AG08396 (cell line): ENCODE data around the gene LUC7L3.
"Not testable (repeated sequence)": the region's sequence is repeated elsewhere in the genome, so short reads cannot be mapped to it uniquely, and the experiment has no call there.

Experiments used
- DNase-seq: peaks from one replicate; pipeline ENCODE4 v3.0.0; 2012; ENCODE audit warnings: low spot score, mixed read lengths

Gene LUC7L3

DNA sequence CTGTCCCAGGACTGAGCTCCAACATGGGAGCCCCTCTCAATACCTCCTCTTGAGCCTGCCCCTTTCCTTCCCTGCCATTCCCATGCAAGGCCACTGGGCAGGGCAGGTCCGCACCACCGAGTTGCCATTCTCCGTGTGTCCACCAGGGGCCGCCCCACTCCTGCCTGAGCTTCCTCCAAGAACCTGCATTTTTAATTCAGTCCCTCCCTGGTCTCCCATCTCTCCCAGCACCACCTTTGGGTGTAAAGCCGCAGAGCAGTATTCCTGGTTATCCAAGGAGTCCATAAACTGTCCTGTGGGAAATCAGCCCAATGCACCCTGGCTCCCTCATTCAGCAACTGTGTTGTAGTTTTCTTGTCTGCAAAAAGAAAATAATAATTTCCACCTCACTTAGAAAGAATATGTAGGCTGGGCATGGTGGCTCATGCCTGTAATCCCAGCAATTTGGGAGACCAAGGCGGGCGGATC, 63.8 kb downstream of the LUC7L3 start:
- DNase-seq: peak; percentile 93

GRCh38 chr17:50783905-50784304, 64.5 kb downstream of the LUC7L3 start:
- no peak for DNase-seq

- DNase-seq: no peak
Observed at GRCh38 chr17:50785126-50785525, 65.7 kb downstream of the LUC7L3 start.

DNA sequence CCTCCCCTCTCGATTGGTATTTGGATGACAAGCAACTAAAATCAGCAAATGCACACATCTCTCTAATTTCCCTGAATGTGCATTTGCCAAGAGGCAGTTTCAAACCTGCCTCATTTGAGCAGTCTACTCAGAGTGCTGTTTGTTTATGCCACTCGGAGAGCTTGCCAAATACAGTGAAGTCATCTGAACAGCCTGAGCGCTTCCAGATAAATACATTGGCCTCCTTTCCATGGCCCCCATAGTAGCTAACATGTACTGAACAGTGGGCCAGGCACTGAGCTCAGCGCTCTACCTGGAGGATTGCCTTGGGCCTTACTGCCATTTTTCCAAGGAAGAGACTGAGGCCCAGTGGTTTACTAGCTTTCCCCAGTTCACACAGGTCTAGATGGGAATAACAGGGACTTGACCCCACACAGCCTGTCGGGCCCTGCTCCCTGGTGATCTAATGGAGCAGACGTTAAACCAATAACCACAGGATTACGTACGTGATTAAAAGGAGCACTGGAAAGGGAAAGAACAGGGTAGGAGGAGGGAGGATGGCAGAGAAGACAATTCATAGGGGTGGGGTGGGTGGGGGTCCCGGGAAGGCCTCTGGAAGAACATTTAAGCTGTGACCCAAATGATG, 66.7 kb downstream of the LUC7L3 start:
- peak; percentile 82 for DNase-seq

DNA sequence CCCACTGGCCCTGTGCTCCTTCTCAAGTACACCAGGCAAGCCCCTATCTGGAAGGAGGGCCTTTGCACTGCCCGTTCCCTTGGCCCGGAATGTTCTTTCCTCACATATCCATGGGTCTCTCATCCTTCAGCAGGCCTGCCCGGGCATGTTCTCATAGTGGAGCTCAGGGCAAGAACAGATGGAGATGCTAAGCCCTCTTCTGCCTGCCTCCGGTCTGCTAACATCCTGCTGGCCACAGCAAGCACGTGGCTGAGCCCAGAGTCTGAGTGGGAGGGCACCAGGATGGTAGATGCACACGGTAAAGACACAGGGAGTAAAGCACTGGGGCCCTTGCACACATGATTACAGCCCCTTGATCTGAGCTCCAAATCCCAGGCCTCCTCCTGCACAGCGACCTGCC, 67.7 kb downstream of the LUC7L3 start:
- DNase-seq: no peak

DNA sequence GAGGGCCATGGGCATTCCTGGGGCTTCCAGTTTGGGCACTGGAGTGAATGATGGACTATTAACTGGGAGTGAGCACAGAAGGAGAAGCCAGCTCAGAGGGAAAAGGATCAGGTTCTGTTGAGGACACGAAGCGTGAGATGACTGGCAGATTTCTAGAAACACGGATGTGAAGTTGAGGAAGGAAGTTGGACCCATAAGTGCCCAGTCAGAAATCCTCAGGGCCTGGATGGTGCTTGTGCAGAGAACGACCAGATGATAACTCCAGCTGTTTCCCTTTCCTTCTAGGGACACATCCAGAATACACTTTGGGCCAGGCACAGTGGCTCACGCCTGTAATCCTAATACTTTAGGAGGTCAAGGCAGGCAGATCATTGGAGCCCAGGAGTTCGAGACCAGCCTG, 71.2 kb downstream of the LUC7L3 start:
- DNase-seq: no peak

DNA sequence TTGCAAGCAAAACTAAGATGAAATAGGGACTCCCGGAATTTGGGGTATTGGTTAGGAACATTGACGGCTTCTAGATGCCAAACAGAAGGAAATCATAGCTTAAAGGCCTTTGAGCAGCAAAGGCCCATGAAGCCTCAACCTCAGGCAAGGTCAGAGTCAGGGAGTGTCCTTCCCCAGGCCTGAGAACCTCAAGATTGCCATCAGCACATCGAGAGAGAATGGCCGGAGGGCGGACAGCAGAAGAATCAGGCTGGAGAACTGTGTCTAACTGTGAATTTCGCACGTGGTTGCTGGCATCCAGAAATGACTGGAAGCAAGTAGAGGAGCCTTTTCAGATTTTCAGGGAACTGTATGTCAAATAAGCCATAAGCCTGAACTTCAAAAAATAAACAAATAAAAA, 72.7 kb downstream of the LUC7L3 start:
- DNase-seq: no peak

DNA sequence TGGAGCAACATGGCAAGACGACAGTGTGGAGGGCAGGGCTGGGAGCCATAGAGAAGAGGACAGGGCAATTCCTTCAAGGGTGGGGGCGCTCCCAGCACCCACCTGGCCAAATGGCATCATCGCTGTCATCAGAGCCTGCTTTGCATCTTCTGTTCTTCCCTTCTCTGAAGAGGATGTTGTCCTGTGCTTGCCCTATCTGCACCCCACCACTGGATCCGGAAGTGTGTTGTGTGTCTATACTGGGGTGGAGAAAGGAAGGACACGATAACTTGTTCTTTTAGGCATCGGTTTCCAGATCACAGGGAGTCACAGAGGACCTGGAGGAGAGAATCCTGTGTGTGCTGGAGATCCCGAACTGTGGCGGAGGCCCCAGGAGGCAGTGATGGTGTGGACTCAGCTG, 73.6 kb downstream of the LUC7L3 start:
- DNase-seq: no peak

DNA sequence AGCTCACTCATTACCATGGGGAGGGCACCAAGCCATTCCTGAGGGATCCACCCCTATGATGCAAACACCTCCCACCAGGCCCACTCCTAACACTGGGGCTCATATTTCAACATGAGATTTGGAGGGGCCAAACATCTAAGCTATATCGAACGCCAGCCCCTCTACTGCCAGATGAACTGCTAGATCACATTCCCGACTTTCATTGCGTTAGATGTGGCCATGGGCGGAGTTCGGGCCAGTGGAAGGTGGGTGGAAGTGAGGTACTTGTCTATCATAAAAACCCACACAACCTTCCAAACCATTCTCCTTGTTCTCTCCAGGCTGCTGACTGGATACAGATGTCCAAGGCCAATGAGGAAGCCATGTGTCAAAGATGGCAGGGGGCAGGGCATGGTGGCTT, 75.0 kb downstream of the LUC7L3 start:
- no peak for DNase-seq

- no peak for DNase-seq
Observed at GRCh38 chr17:50797135-50797810, 77.9 kb downstream of the LUC7L3 start.

DNA sequence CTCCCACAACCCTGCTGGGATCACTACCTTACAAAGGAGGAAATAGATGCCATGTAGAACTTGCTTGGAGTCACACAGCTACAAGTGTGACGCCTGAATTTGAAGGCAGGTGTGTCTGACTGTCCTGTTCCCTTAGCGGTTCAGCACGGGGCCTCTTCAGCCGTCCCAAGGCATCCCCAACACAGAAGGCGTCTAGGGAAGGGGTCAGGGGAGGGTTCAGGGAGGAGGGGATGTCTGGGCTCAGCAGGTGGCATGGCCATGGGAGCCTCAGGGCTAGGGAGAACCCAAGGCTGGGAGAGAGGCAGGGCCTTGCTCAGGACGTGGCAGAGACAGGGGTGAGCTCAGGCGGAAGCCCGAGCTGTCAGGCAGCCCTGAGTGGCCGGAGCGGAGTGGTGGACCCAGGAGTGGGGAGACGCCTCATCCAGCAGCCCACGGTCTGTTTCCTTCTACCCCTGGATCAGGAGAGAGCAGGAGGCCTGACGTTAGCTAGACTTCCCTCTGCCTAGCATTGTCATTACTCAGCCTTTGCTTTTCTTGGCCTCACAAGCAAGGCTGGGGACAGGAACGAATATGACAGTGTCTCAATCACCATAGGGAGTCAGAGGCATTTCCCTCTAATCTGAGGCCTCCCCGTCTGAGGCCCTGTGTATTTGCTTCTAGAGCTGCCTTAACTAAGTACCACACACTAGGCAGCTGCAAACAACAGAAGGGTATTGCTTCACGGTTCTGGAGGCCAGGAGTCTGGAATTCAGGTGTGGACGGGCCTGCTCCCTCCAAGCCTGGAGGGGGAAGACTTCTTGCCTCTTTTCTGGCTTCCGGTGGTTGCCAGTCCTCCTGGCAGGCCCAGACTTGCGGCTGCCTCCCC, 79.3 kb downstream of the LUC7L3 start:
- DNase-seq: no peak

GRCh38 chr17:50799582-50799981, 80.2 kb downstream of the LUC7L3 start:
- no peak for DNase-seq

DNA sequence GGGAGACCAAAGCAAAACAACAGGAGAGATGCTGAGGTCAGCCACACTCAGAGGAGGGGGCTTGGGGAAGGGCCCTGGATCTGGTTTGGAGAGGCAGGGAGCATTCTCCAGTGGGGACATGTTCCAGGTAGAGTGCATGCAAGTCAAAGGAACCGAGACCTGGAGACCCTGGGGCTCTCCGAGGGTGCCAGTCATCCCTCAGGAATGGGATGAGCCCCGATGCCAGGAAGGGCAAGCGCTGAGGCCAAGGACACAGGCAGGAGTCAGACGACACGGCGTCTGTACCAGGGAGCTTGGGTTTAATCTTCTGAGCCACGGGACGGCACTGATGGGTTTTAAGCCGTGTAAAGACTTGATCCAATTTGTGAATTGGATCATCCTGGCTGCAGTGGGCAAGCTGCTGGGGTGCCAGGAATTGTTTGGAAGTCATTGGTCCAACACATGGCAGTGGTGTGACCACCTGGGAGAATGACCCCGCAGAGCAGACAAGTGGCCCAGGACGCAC, 80.8 kb downstream of the LUC7L3 start:
- DNase-seq: no peak

DNA sequence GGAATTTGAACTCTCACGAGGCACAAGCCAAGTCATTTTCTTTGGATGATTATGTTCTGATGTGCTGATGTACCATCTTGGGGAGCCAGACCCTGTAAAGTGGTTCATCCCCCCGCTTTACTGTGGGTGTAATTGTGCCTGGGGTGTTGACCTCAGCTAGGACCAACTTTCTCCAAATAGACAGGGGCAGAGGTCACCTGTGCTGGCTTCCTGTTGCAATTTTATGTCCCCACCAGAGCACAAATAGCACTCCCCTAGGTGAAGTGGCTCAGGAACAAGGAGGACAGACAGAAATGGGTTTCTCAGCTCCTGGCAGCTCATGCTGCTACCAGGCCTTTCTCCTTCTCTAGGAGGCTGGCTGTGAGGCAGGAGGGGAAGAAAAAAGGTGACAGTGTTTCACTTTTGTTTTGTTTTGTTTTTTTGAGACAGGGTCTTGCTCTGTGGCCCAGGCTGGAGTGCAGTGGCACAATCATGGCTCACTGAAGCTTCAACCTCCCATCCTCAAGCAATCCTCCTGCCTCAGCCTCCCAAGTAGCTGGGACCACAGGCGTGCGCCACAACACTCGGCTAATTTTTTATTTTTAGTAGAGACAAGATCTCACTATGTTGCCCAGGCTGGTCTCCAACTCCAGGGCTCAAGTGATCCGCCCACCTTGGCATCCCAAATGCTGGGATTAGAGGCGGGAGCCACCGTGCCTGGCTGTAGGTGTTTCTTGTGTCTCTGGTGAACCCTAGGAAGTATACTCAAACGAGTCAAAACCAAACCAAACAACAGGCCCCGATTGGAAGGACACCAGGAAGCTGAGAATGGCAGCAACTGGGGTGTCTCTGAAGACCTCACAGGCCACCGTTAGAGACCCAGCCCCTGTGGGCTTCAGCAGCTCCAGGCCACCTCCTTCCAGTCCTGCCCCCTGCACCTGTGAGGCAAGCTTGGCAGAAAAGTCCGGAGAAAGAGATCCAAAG, 83.5 kb downstream of the LUC7L3 start:
- DNase-seq: no peak

- no peak for DNase-seq
Observed at GRCh38 chr17:50803676-50804075, 84.3 kb downstream of the LUC7L3 start.

DNA sequence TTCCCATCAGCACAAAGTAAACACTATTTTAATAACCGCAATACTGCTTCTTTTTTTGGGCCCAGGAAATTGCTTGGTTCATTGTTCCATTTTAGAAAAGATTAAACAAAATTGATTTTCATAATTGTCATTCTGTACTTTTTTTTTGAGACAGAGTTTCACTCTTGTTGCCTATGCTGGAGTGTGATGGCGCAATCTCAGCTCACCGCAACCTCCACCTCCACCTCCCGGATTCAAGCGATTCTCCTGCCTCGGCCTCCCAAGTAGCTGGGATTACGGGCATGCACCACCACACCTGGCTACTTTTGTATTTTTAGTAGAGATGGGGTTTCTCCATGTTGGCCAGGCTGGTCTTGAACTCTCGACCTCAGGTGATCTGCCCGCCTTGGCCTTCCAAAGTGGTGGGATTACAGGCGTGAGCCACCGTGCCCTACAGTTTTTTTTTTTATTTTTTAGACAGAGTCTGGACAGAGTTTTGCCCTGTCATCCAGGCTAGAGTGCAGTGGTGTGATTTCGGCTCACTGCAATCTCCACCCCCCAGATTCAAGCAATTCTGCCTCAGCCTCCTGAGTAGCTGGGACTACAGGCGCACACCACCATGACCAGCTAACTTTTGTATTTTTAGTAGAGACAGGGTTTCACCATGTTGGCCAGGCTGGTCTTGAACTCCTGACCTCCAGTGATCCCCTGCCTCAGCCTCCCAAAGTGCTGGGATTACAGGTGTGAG, 85.5 kb downstream of the LUC7L3 start:
- not testable (repeated sequence) for DNase-seq

DNA sequence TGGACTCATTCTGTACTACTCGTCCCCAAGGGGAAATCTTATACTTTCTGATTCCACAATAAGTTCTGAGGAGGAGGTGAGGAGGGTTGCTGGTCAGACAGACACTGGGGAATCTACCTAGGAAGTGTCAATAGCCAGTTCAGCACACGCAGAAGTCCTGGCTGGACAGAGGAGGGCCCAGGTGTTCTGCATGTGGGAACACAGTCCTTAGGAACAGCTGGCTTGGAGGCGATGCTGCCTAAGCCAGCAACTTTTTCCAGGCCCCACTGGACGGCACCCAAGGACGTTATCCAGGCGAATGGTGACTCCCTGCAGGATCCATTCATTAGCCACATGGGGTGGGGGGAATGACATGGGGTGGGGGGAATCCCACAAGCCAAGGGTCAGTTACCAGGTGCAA, 86.1 kb downstream of the LUC7L3 start:
- DNase-seq: no peak
